ENCODE data around the gene SGPP2.

DNA sequence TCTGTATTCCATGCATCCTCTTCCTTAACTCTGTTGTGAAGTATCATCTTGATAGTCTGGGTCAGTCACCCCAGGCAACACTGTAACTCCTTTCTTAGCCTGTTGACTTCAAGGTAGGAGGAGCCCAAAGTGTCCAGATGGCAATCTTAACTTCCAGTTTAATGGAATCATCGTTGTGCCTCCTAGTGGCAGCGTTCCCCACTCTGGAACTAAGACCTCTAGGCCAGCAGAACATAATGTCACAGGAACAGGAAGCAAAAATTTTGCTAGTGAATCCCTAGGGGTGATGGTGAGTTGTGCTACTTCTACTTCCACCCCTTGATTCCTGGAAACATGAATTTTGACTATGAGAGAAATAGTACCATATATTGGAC is 11.7 kb downstream of the SGPP2 start:
- TF ChIP-seq POLR2A (IDR thresholded peaks at IDR 0.05; ENCODE audit: low read depth, low read length), result no peak
- TF ChIP-seq POLR2AphosphoS5 (IDR thresholded peaks at IDR 0.05; ENCODE audit: low read depth, low read length), result no peak
- TF ChIP-seq PAX5 (IDR thresholded peaks at IDR 0.05; ENCODE audit: insufficient read depth, low read length, severe bottlenecking), result no peak

Measured in GM12891 (cell line).